IMR-90 (cell line): ENCODE results near the gene SUPT3H.

Experiments
- FOS ChIP-seq: fragments of 150-350 bp; IDR thresholded peaks from 2 replicates; pipeline ENCODE4 v1.6.1; 2016; ENCODE audit warnings: low read depth, low read length
- MXI1 ChIP-seq: IDR thresholded peaks from 2 replicates; pipeline ENCODE4 v1.6.1; 2012; ENCODE audit warnings: low read depth, mild to moderate bottlenecking, low read length, moderate library complexity, borderline replicate concordance
- POLR2A ChIP-seq: IDR thresholded peaks from 2 replicates; pipeline ENCODE4 v1.6.1; 2012; ENCODE audit warnings: mild to moderate bottlenecking, low read depth, low read length
- TF ChIP-seq, protein P1 (sequence below): conservative IDR thresholded peaks from 2 replicates; pipeline ENCODE4 v1.5.1; 2012; ENCODE audit warnings: mild to moderate bottlenecking, low read depth, low read length, improper control_type of control experiment

DNA sequence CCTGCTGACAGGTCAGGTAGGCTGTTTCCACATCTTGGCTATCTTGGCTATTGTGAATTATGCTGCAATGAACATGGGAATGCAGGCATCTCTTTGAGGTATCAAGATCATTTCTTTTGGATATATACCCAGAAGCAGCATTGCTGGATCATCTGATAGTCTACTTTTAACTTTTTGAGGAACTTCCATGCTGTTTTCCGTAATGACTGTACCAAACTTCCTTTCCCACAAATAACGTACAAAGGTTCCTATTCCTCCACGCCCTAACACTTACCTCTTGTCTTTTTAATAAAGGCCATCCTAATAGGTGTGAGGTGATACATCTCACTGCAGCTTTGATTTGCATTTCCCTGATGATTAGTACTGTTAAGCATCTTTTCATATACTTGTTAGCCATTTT is 388.3 kb downstream of the SUPT3H start:
- no peak for TF ChIP-seq MXI1
- no peak for TF ChIP-seq FOS
- TF ChIP-seq, protein P1, sequence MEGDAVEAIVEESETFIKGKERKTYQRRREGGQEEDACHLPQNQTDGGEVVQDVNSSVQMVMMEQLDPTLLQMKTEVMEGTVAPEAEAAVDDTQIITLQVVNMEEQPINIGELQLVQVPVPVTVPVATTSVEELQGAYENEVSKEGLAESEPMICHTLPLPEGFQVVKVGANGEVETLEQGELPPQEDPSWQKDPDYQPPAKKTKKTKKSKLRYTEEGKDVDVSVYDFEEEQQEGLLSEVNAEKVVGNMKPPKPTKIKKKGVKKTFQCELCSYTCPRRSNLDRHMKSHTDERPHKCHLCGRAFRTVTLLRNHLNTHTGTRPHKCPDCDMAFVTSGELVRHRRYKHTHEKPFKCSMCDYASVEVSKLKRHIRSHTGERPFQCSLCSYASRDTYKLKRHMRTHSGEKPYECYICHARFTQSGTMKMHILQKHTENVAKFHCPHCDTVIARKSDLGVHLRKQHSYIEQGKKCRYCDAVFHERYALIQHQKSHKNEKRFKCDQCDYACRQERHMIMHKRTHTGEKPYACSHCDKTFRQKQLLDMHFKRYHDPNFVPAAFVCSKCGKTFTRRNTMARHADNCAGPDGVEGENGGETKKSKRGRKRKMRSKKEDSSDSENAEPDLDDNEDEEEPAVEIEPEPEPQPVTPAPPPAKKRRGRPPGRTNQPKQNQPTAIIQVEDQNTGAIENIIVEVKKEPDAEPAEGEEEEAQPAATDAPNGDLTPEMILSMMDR, result no peak
- no peak for TF ChIP-seq POLR2A
